PC-3 (cell line): ENCODE results near the gene ZMIZ1. TPM values are rescaled to one million over a fixed set of nuclear protein-coding genes. Genes with fewer than 3 reads are reported as not detected.

Experiments
- ATAC-seq: fragments of 200-7000 bp; cut with Tn5 transposase; 2 replicates; pipeline ENCODE4 v1.9.1; 2020; ENCODE audit warnings: mild to moderate bottlenecking, moderate library complexity
- BruUV-seq: library from RNA; stranded (reverse); fragments of 400-500 nt; replicated peaks from 2 replicates; lab custom pipeline; 2021; lab: Mats Ljungman, UMichigan
- CTCF ChIA-PET: fragments of 300-600 bp; sonication (Branson Sonifier 250); formaldehyde crosslinking; loops from one replicate; lab custom pipeline; 2022; ENCODE audit warnings: antibody characterized with exemption; lab: Charles Lee
- POLR2A ChIA-PET: fragments of 300-600 bp; sonication (Branson Sonifier 250); formaldehyde crosslinking; loops from one replicate; lab custom pipeline; 2022; ENCODE audit warnings: antibody characterized with exemption; ENCODE audit not compliant: unreplicated experiment; lab: Charles Lee
- DNase-seq: peaks from one replicate; pipeline ENCODE4 v3.0.0-alpha.2; 2015
- H2AFZ ChIP-seq: fragments of 300-600 bp; sonication (generic); 2 replicates; pipeline ENCODE4 v1.6.0; 2016; ENCODE audit warnings: antibody characterized with exemption, low read length
- H3F3A ChIP-seq: fragments of 300-600 bp; sonication (generic); one replicate; pipeline ENCODE4 v1.6.0; 2017; ENCODE audit warnings: antibody characterized with exemption, low read length, control low read depth, mild to moderate bottlenecking; ENCODE audit not compliant: unreplicated experiment
- H3K27ac ChIP-seq: fragments of 300-600 bp; sonication (generic); 2 replicates; pipeline ENCODE4 v1.5.1; 2016; ENCODE audit warnings: mild to moderate bottlenecking, low read length
- H3K27me3 ChIP-seq: fragments of 300-600 bp; sonication (generic); 2 replicates; pipeline ENCODE4 v1.6.1; 2016; ENCODE audit warnings: low read length, mixed read lengths
- H3K36me3 ChIP-seq: fragments of 300-600 bp; sonication (generic); 2 replicates; pipeline ENCODE4 v1.6.1; 2016; ENCODE audit warnings: low read depth, mixed run types, low read length, mixed read lengths
- H3K4me1 ChIP-seq: fragments of 300-600 bp; sonication (generic); 2 replicates; pipeline ENCODE4 v1.5.1; 2016; ENCODE audit warnings: low read length; ENCODE audit not compliant: insufficient read depth
- H3K4me2 ChIP-seq: fragments of 300-600 bp; sonication (generic); 2 replicates; pipeline ENCODE4 v1.6.0; 2016; ENCODE audit warnings: low read length
- H3K4me3 ChIP-seq: fragments of 300-600 bp; sonication (generic); 2 replicates; pipeline ENCODE4 v1.5.1; 2016; ENCODE audit warnings: mild to moderate bottlenecking, low read length, mixed read lengths
- H3K79me2 ChIP-seq: fragments of 300-600 bp; sonication (generic); 2 replicates; pipeline ENCODE4 v1.6.1; 2017; ENCODE audit warnings: low read length, mixed read lengths
- H3K9ac ChIP-seq: fragments of 300-600 bp; sonication (generic); 2 replicates; pipeline ENCODE4 v1.6.0; 2016; ENCODE audit warnings: mild to moderate bottlenecking, low read length
- H3K9me2 ChIP-seq: fragments of 300-600 bp; sonication (generic); replicated peaks from 2 replicates; pipeline ENCODE4 v1.6.1; 2016; ENCODE audit warnings: mixed run types, low read length, mixed read lengths
- H3K9me3 ChIP-seq: fragments of 300-600 bp; sonication (generic); 2 replicates; pipeline ENCODE4 v1.6.1; 2016; ENCODE audit warnings: low read length, mixed read lengths
- H4K20me1 ChIP-seq: fragments of 300-600 bp; sonication (generic); 2 replicates; pipeline ENCODE4 v1.6.1; 2016; ENCODE audit warnings: low read length, mixed read lengths
- EZH2 ChIP-seq: fragments of 300-600 bp; sonication (generic); IDR thresholded peaks from one replicate; pipeline ENCODE4 v1.6.1; 2017; ENCODE audit warnings: antibody characterized with exemption, mild to moderate bottlenecking, low read length; ENCODE audit not compliant: unreplicated experiment
- EZH2phosphoT487 ChIP-seq: fragments of 300-600 bp; sonication (generic); IDR thresholded peaks from 2 replicates; pipeline ENCODE4 v1.6.1; 2018; ENCODE audit warnings: mild to moderate bottlenecking, antibody characterized with exemption, low read length, borderline replicate concordance
- intact Hi-C: fragments of 100-400 bp; cut with micrococcal nuclease; formaldehyde crosslinking; loops from 2 replicates; pipeline ENCODE4 v1.9.0; 2023
- total RNA-seq: library from RNA; depleted of rRNA; stranded (reverse); fragments of >200 nt; gene quantifications from 2 replicates; pipeline ENCODE4 v1.2.3, GENCODE V29; 2014
- TF ChIP-seq, protein P1 (sequence below): fragments of 300-600 bp; sonication (generic); conservative IDR thresholded peaks from 2 replicates; pipeline ENCODE4 v1.5.1; 2017; ENCODE audit warnings: antibody characterized with exemption, low read depth, mild to moderate bottlenecking, low read length

Gene ZMIZ1
- total RNA-seq, 1 experiment from 2014 or later: 55.4 TPM

- peak overlapping the region; percentile 25 for H3K4me2 ChIP-seq
- BruUV-seq: no TSS peak
- peak; percentile 100 for DNase-seq
- H3K27ac ChIP-seq: peak overlapping the region; percentile 57
- H3K9me2 ChIP-seq: no peaks in the 10 kb centered on the region
- POLR2A ChIA-PET: interaction anchor here (0.6 kb wide), 3 partner anchors 11 to 176 kb away, joined by 3 to 26 read pairs (median 3); partner anchors contain the start of gene ZCCHC24
- CTCF ChIA-PET: interaction anchor here (0.8 to 1.0 kb wide), 3 partner anchors 39 to 174 kb away, joined by 3 to 4 read pairs (median 3); no protein-coding TSS in a partner anchor
- intact Hi-C loops: loop anchor here (1.0 to 2.0 kb wide), 3 partner anchors 39 to 151 kb away; partner anchors contain the start of genes PPIF and ZCCHC24
- TF ChIP-seq, protein P1, sequence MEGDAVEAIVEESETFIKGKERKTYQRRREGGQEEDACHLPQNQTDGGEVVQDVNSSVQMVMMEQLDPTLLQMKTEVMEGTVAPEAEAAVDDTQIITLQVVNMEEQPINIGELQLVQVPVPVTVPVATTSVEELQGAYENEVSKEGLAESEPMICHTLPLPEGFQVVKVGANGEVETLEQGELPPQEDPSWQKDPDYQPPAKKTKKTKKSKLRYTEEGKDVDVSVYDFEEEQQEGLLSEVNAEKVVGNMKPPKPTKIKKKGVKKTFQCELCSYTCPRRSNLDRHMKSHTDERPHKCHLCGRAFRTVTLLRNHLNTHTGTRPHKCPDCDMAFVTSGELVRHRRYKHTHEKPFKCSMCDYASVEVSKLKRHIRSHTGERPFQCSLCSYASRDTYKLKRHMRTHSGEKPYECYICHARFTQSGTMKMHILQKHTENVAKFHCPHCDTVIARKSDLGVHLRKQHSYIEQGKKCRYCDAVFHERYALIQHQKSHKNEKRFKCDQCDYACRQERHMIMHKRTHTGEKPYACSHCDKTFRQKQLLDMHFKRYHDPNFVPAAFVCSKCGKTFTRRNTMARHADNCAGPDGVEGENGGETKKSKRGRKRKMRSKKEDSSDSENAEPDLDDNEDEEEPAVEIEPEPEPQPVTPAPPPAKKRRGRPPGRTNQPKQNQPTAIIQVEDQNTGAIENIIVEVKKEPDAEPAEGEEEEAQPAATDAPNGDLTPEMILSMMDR: no peak
- TF ChIP-seq EZH2phosphoT487 (no peak), EZH2 (no peak)
- H3K4me3 ChIP-seq: no peak overlapping the region
- no peak overlapping the region for H2AFZ ChIP-seq
- H3K79me2 ChIP-seq: no peaks in the 10 kb centered on the region
- peaks cover 35% of the 10 kb centered on the region; the same call in 1 of the 2 replicates for H3K36me3 ChIP-seq
- peaks cover 37% of the 10 kb centered on the region for H3K4me1 ChIP-seq
- no peaks in the 10 kb centered on the region for H3K27me3 ChIP-seq
- peak; percentile 55 for ATAC-seq
- H3K9ac ChIP-seq: peak overlapping the region; percentile 3
- H3F3A ChIP-seq: peaks cover 16% of the 10 kb centered on the region
- H3K9me3 ChIP-seq: no peaks in the 10 kb centered on the region
- H4K20me1 ChIP-seq: peaks cover 5% of the 10 kb centered on the region; the same call in 1 of the 2 replicates
Observed at GRCh38 chr10:79293841-79294581, 225.2 kb downstream of the ZMIZ1 start.

DNA sequence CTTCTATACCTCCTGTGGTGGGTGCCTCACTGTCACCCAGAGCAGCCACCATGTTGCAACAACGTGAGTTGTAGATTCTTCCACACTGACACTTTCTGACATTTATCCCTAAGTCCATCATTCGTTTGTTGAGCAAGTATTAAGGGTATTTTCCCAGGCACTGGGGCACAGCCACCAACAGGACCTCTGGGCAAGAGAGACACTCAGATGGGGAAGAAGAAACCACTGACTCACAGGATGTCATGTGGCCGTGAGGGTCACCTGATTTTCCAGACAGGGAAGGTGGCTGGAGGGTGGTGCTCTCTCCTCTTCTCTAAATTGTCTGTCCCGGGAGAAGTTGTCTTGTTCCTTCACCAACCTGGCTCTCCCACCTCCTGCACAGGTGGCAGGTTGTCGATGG lies 226.8 kb downstream of the ZMIZ1 start:
- H3K27ac ChIP-seq: no peak overlapping the region

More for the DNA sequence above, 226.8 kb downstream of the ZMIZ1 start:
- CTCF ChIA-PET: no interaction called here
- DNase-seq: peak; percentile 73
- TF ChIP-seq, protein P1: no peak
- TF ChIP-seq EZH2phosphoT487 (no peak), EZH2 (no peak)
- Histone ChIP-seq H3K4me2 (no peak overlapping the region), H2AFZ (no peak overlapping the region), H3K4me1 (peaks cover 49% of the 10 kb centered on the region), H3K9me3 (no peaks in the 10 kb centered on the region), H3K27me3 (no peaks in the 10 kb centered on the region), H3K36me3 (peaks cover 49% of the 10 kb centered on the region; the same call in 1 of the 2 replicates), H3K79me2 (no peaks in the 10 kb centered on the region), H3K9ac (no peak overlapping the region), H3K4me3 (no peak overlapping the region), H3K9me2 (no peaks in the 10 kb centered on the region), H4K20me1 (peaks cover 5% of the 10 kb centered on the region; the same call in 1 of the 2 replicates), H3F3A (peaks cover 18% of the 10 kb centered on the region)
- intact Hi-C loops: loop anchor here (2.0 to 5.0 kb wide), 3 partner anchors 149 to 228 kb away; partner anchors contain the start of genes ZCCHC24 and ZMIZ1
- no peak for ATAC-seq
- POLR2A ChIA-PET: no interaction called here
- no TSS peak for BruUV-seq
